Tibial nerve (tissue), 4 donors: ENCODE data around the gene WNT9A. TPM values are rescaled to one million over a fixed set of nuclear protein-coding genes. Genes with fewer than 3 reads are reported as not detected.

Experiments used
- DNase-seq, 2 donors: peaks; one replicate each; pipeline ENCODE4 v3.0.0-alpha.2; 2019; ENCODE audit warnings: low spot score in 2 of 2
- H3K27ac ChIP-seq, 4 donors: fragments of 200-600 bp; sonication (generic) in 3 of 4; one replicate each; pipeline ENCODE4 v1.5.1; 2017 to 2019; ENCODE audit warnings: mild to moderate bottlenecking in 1 of 4
- H3K27me3 ChIP-seq, 2 donors: fragments of 200-600 bp; sonication (generic) in 1 of 2; one replicate each; pipeline versions ENCODE4 v1.5.1 to v1.6.0; 2017 to 2019
- H3K36me3 ChIP-seq, 3 donors: fragments of 200-600 bp; sonication (generic); one replicate each; pipeline ENCODE4 v1.5.1; 2018 to 2019
- H3K4me1 ChIP-seq, 4 donors: fragments of 200-600 bp; sonication (generic) in 3 of 4; one replicate each; pipeline ENCODE4 v1.5.1; 2017 to 2019
- H3K4me3 ChIP-seq, 4 donors: fragments of 200-600 bp; sonication (generic) in 3 of 4; one replicate each; pipeline ENCODE4 v1.5.1; 2017 to 2019; ENCODE audit warnings: mild to moderate bottlenecking in 1 of 4, moderate library complexity in 1 of 4
- H3K9me3 ChIP-seq, 4 donors: fragments of 200-600 bp; sonication (generic) in 3 of 4; one replicate each; pipeline ENCODE4 v1.5.1; 2017 to 2019
- EP300 ChIP-seq, 2 donors: sonication (generic); formaldehyde crosslinking; IDR thresholded peaks; one replicate each; pipeline ENCODE4 v1.6.1; 2017; ENCODE audit warnings: antibody characterized with exemption in 2 of 2, mild to moderate bottlenecking in 1 of 2
- POLR2A ChIP-seq, 2 donors: fragments of 450-650 bp; IDR thresholded peaks; one replicate each; pipeline ENCODE4 v1.6.1; 2017; ENCODE audit warnings: antibody characterized with exemption in 2 of 2, mild to moderate bottlenecking in 2 of 2, moderate library complexity in 2 of 2
- WGBS, 2 donors: methylation state at CpG; one replicate each; pipeline ENCODE4 v1.1.5; 2018; 5-methylcytosine and 5-hydroxymethylcytosine counted together
- total RNA-seq, 4 donors: library from RNA; depleted of rRNA; stranded (reverse); fragments of >200 nt; gene quantifications; one replicate each; pipeline ENCODE4 v1.1.0, GENCODE V29; 2016
- TF ChIP-seq, protein P1 (sequence below), 5 experiments: fragments of 200-600 bp in 3 of 5; fragments of 450-650 bp in 2 of 5; sonication (generic) in 3 of 5; IDR thresholded peaks; one replicate each; pipeline ENCODE4 v1.5.1; 2016 to 2019; ENCODE audit warnings: antibody characterized with exemption in 5 of 5, mild to moderate bottlenecking in 3 of 5, moderate library complexity in 2 of 5

WNT9A gene
- total RNA-seq, 4 donors from 2014 or later, result 5.1 to 12.8 (median 8.5) TPM

DNA sequence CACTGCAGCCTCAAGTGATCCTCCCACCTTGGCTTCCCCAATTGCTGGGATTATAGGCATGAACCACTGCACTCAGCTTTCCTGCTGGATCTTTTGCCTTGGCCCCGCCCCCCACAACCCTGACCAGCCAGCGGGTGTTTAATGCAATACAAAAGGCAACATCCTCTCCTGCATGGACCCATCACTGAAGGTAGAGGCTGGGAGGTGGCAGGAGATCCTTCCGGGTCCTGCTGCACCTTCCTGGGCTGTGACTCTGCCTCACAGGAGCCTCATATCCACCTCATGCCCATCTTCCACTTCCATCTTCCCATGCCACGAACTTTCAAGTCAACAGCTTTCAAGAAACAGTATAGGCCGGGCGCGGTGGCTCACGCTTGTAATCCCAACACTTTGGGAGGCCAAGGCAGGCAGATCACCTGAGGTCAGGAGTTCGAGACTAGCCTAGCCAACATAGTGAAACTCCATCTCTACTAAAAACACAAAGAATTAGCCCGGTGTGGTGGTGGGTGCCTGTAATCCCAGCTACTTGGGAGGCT lies 11.7 kb upstream of the WNT9A start:
- Histone ChIP-seq H3K4me1 (no peaks in the 10 kb centered on the region), H3K27ac (no peak overlapping the region), H3K4me3 (no peak overlapping the region), H3K9me3 (peaks cover 0 to 11% (median 0%) of the 10 kb centered on the region in 4 donors), H3K36me3 (no peaks in the 10 kb centered on the region), H3K27me3 (no peaks in the 10 kb centered on the region)
- TF ChIP-seq, protein P1, sequence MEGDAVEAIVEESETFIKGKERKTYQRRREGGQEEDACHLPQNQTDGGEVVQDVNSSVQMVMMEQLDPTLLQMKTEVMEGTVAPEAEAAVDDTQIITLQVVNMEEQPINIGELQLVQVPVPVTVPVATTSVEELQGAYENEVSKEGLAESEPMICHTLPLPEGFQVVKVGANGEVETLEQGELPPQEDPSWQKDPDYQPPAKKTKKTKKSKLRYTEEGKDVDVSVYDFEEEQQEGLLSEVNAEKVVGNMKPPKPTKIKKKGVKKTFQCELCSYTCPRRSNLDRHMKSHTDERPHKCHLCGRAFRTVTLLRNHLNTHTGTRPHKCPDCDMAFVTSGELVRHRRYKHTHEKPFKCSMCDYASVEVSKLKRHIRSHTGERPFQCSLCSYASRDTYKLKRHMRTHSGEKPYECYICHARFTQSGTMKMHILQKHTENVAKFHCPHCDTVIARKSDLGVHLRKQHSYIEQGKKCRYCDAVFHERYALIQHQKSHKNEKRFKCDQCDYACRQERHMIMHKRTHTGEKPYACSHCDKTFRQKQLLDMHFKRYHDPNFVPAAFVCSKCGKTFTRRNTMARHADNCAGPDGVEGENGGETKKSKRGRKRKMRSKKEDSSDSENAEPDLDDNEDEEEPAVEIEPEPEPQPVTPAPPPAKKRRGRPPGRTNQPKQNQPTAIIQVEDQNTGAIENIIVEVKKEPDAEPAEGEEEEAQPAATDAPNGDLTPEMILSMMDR (IDR thresholded peaks at IDR 0.05), result no peak
- TF ChIP-seq POLR2A (IDR thresholded peaks at IDR 0.05) (no peak), EP300 (IDR thresholded peaks at IDR 0.05) (no peak)
- WGBS, 2 donors, result 89 to 94% methylated on average over 10 of the region's 10 CpGs
- no peak for DNase-seq

DNA sequence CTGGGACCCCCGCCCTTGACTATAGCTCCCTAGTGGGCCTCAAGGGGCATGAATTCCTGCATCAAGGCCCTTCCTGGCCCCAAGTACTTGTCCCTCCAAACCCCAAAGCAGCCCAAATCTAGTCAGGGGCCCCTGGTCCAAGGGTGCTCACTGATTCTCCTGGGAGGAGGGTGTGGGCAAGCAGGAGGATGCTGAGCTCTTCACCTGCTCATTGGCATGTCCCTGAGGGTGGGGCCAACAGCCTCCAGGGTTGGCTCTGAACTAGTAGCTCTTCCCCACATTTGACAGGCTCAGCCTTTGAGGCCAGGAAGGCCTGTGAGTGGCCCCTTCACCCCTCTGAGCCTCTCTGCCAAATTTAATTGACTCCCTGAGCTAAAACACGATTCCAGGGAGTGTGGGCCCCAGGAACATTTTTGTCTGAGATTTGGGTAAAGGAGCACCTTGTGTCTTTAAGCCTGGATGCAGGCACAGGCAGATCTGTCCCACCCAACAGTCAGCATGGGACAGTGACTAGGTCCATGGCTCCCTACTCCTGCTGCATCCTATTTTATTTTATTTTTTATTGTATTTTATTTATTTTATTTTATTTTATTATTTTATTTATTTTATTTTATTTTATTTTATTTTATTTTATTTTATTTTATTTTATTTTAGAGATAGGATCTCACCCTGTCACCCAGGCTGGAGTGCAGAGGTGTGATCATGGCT lies 11.0 kb upstream of the WNT9A start:
- Histone ChIP-seq H3K27ac (no peak overlapping the region), H3K4me3 (no peak overlapping the region), H3K27me3 (no peaks in the 10 kb centered on the region), H3K4me1 (peaks cover 0 to 3% (median 0%) of the 10 kb centered on the region in 4 donors), H3K9me3 (peaks cover 0 to 11% (median 0%) of the 10 kb centered on the region in 4 donors), H3K36me3 (no peaks in the 10 kb centered on the region)
- DNase-seq, result no peak
- TF ChIP-seq EP300 (IDR thresholded peaks at IDR 0.05) (no peak), POLR2A (IDR thresholded peaks at IDR 0.05) (no peak)
- TF ChIP-seq, protein P1 (IDR thresholded peaks at IDR 0.05), result no peak
- 67 to 79% methylated on average over 2 of the region's 2 CpGs for WGBS, 2 donors

DNA sequence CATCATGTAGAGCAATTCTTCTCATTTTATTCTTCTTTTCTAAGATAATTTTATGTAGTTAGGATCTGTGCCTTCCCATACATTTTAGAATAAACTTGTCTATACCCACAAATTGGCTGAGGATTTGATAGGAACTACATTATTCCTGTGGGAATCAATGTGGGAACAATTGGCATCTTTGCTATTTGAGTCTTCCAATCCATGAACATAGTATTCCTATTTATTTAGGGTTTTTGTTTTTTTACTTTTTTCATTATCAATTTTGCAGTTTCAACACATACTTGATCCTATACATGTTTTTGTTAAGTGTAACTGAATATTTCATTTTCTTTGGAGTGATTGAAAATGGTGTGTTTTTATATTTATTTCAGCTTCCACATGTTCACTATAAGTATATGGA lies 8.1 kb upstream of the WNT9A start:
- H3K4me3 ChIP-seq, result no peak overlapping the region
- no peak for DNase-seq
- H3K27ac ChIP-seq, result no peak overlapping the region
- TF ChIP-seq EP300 (IDR thresholded peaks at IDR 0.05), result no peak
- TF ChIP-seq POLR2A (IDR thresholded peaks at IDR 0.05), result no peak
- TF ChIP-seq, protein P1 (IDR thresholded peaks at IDR 0.05), result no peak
- no peaks in the 10 kb centered on the region for H3K36me3 ChIP-seq
- H3K27me3 ChIP-seq, result no peaks in the 10 kb centered on the region
- H3K9me3 ChIP-seq, result peaks cover 0 to 11% (median 0%) of the 10 kb centered on the region in 4 donors
- peaks cover 0 to 22% (median 0%) of the 10 kb centered on the region in 4 donors for H3K4me1 ChIP-seq

DNA sequence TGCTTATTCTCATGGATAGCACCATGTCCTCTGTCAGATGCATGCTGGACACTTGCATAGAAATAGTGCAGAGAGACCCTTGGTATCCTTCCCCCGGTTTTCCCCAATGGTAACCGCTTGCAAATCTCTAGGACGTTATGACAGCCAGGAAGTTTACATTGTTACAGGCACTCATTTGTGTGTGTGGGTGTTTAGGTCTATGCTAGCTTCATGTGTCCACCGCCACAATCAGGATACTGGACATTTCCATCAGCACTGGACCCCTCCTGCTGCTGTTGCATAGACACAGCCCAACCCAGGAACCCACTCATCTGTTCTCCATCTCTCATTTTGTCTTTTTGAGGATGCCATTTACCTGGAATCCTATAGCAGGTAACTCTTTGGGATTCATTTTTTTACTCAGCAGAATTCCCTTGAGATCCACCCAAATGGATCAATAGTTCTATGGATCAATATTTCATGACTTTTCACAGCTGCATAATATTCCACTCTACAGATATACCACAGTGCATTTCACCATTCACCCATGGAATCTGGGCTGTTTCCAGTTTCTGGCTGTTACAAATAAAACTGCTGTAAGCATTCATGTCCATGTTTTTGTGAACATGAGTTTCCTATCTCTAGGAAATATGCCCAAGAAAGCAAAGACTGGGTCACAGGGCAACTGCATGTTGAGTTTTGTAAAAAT lies 6.6 kb upstream of the WNT9A start:
- H3K9me3 ChIP-seq, result peaks cover 0 to 11% (median 0%) of the 10 kb centered on the region in 4 donors
- TF ChIP-seq POLR2A (IDR thresholded peaks at IDR 0.05) (no peak), EP300 (IDR thresholded peaks at IDR 0.05) (no peak)
- TF ChIP-seq, protein P1 (IDR thresholded peaks at IDR 0.05), result no peak
- H3K27me3 ChIP-seq, result no peaks in the 10 kb centered on the region
- no peak overlapping the region for H3K4me3 ChIP-seq
- H3K4me1 ChIP-seq, result peaks cover 0 to 25% (median 0%) of the 10 kb centered on the region in 4 donors
- H3K36me3 ChIP-seq, result no peaks in the 10 kb centered on the region
- no peak overlapping the region for H3K27ac ChIP-seq
- WGBS, 2 donors, result 36 to 42% methylated on average over 4 of the region's 4 CpGs
- DNase-seq, result no peak

DNA sequence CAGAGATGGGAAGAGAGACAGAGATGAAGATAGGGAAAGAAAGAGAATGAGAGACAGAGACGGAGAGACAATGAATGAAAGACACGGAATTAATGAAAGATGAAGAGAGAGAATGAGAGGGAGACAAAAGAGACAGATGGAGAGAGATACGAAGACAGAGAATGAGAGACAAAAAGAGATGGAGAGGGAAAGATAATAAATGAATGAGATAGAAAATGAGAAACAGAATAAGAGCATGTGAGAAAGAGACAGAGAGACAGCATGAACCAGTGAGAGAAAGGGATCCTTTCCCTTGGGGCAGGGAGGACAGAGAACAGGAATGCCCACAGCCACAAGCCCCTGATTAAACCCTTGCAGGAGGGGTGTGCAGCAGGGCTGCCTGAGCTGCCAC lies 5.3 kb upstream of the WNT9A start:
- H3K36me3 ChIP-seq, result no peaks in the 10 kb centered on the region
- H3K27ac ChIP-seq, result peak overlapping the region in 1 of 4 donors; percentile 22
- H3K4me1 ChIP-seq, result peaks cover 0 to 38% (median 3%) of the 10 kb centered on the region in 4 donors
- H3K4me3 ChIP-seq, result no peak overlapping the region
- peaks cover 0 to 12% of the 10 kb centered on the region in 2 donors for H3K27me3 ChIP-seq
- 81 to 87% methylated on average over 3 of the region's 3 CpGs for WGBS, 2 donors
- DNase-seq, result no peak
- H3K9me3 ChIP-seq, result peaks cover 0 to 11% (median 0%) of the 10 kb centered on the region in 4 donors
- TF ChIP-seq, protein P1 (IDR thresholded peaks at IDR 0.05), result no peak
- TF ChIP-seq POLR2A (IDR thresholded peaks at IDR 0.05) (no peak), EP300 (IDR thresholded peaks at IDR 0.05) (no peak)
